ENCODE results near the gene SH3TC1. TPM values are rescaled to one million over a fixed set of nuclear protein-coding genes. Genes with fewer than 3 reads are reported as not detected.

SH3TC1 gene
- 55.2 and 65.4 TPM in 2 replicates for total RNA-seq

GRCh38 chr4:8198906-8199593 lies at the start of gene SH3TC1:
Gene SH3TC1, plus strand, starts transcription at chr4:8199290. Its CDS starts 5,905 bp downstream, at chr4:8205195.

DNA sequence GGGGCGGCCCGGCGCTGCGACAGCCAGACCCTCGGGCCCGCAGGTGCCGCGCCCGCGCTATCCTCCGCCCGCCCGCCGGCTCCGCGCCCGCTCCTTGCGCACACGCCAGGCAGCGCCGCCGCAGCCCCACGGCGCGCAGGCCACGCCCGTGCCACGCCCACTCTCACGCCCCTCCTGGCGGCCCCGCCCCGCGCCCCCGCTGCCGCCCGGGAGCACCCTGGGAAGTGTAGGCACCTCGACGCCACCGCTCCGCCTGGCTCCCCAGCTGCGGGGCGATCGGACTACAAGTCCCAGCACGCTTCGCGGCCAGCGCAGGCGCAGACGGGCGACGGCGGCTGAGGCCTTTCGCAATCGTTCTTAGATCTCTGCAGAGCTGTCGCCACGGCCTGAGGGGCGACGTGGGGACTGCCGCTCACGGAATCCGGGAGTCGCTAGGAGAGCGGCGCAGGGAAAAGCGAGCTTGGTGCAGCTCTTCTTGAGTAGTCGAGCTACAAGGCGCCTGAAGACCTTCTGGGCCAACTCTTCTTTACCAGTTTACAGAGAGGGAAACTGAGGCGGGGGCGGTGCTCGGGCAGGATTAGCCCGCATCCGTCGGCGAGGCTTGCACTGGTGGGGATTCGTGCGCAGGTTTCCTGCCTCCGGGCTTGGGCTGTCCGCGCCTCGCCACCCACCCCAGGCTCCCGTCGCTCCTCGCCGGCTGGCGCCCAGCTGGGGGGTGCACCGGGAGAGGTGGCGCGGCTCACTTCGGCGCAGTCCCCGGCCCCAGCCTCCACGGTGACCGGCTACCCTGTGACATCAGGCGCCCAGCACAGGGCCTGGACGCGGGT lies 40.2 kb upstream of the SH3TC1 start, which contains the start of gene ABLIM2:
TSS of gene ABLIM2 (minus strand) at position 104 of the 827 bp plus-strand sequence. CDS start 124 bp downstream, outside the sequence.

DNA sequence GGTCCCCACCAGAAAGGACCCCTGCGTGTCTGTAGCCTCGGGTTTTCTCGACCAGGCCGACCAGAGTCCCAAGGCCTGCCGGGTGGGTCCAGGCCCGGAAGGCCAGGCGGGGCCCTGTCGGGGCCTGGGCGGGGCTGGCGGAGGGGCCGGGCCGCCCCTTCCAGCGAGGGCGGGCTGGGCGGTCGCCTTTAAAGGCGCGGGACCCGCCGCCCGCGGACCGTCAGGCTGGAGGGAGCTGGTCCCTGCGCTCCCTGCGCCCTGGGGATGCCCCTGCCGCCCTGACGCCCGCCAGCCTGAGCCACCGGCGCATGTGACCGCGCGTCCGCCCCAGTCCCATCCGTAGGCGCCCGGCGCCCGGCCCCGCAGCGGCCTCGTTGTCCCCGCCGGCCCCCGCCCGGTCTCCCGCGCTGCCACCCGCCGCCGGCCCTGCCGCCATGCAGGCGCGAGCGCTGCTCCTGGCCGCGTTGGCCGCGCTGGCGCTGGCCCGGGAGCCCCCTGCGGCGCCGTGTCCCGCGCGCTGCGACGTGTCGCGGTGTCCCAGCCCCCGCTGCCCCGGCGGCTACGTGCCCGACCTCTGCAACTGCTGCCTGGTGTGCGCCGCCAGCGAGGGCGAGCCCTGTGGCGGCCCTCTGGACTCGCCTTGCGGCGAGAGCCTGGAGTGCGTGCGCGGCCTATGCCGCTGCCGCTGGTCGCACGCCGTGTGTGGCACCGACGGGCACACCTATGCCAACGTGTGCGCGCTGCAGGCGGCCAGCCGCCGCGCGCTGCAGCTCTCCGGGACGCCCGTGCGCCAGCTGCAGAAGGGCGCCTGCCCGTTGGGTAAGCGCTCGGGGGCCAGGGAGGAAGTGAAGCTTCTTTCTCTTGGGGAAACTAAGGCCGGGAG lies 70.7 kb downstream of the SH3TC1 start, which contains the start of gene HTRA3:
TSS of gene HTRA3 (plus strand) at position 220 of the 883 bp plus-strand sequence. CDS start at position 435, 215 bp downstream.

Other genes starting within 250 kb of the SH3TC1 start
- gene ABLIM2, start 40.5 kb upstream of the SH3TC1 start, total RNA-seq: 1.7 and 4.6 TPM in 2 replicates
- gene HTRA3, start 70.5 kb downstream of the SH3TC1 start, total RNA-seq: not detected in 2 replicates
- gene ACOX3, start 241.4 kb downstream of the SH3TC1 start, total RNA-seq: 20.0 and 24.3 TPM in 2 replicates
- gene TRMT44, start 241.5 kb downstream of the SH3TC1 start, total RNA-seq: 14.7 and 22.9 TPM in 2 replicates

Measured in tracheal epithelial cell (primary cell).